HFFc6 (cell line): ENCODE results near the gene CD28. TPM values are rescaled to one million over a fixed set of nuclear protein-coding genes. Genes with fewer than 3 reads are reported as not detected.

Experiments used
- DNase-seq: peaks from one replicate; pipeline ENCODE4 v3.0.0-alpha.2; 2018
- H3K27ac Mint-ChIP-seq: 2 replicates; pipeline ENCODE4 v1.8.0; 2020; ENCODE audit warnings: mild to moderate bottlenecking, mixed read lengths
- H3K27me3 Mint-ChIP-seq: 2 replicates; pipeline ENCODE4 v1.8.0; 2021; ENCODE audit warnings: mild to moderate bottlenecking, moderate library complexity, mixed read lengths; ENCODE audit not compliant: insufficient read depth
- H3K36me3 Mint-ChIP-seq: 2 replicates; pipeline ENCODE4 v1.8.0; 2021; ENCODE audit warnings: low read depth, mixed read lengths
- H3K4me1 Mint-ChIP-seq: 2 replicates; pipeline ENCODE4 v1.8.0; 2020; ENCODE audit warnings: low read depth, mixed read lengths
- H3K4me3 Mint-ChIP-seq: 2 replicates; pipeline ENCODE4 v1.8.0; 2020; ENCODE audit warnings: mild to moderate bottlenecking, moderate library complexity, mixed read lengths
- H3K9me3 Mint-ChIP-seq: 2 replicates; pipeline ENCODE4 v1.8.0; 2020; ENCODE audit warnings: mild to moderate bottlenecking, mixed read lengths
- CTCF ChIP-seq: fragments of 200-600 bp; sonication (generic); IDR thresholded peaks from 2 replicates; pipeline ENCODE4 v1.5.0; 2021; ENCODE audit warnings: antibody characterized with exemption, mild to moderate bottlenecking
- total RNA-seq, 6 experiments: library from RNA; stranded (reverse); fragmentation: NEBNext Ultra II Directional; extraction: Animal tissue kit (Norgen Biotek cat#: 25700); gene quantifications; 2 replicates in 1 of 6; 3 replicates in 5 of 6; pipeline ENCODE4 v1.2.3, GENCODE V29; 2021

Gene CD28
- total RNA-seq, 6 experiments from 2014 or later, result not detected

DNA sequence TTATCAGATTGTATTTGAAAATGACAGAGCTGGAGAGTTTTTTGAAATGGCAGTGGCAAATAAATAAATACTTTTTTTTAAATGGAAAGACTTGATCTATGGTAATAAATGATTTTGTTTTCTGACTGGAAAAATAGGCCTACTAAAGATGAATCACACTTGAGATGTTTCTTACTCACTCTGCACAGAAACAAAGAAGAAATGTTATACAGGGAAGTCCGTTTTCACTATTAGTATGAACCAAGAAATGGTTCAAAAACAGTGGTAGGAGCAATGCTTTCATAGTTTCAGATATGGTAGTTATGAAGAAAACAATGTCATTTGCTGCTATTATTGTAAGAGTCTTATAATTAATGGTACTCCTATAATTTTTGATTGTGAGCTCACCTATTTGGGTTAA lies 30.9 kb downstream of the CD28 start:
- Mint-ChIP-seq H3K27ac (no peak overlapping the region; the same call in 1 of the 2 replicates), H3K9me3 (no peaks in the 10 kb centered on the region), H3K27me3 (peaks cover 2% of the 10 kb centered on the region; the same call in 1 of the 2 replicates), H3K36me3 (no peaks in the 10 kb centered on the region), H3K4me1 (peaks cover 21% of the 10 kb centered on the region), H3K4me3 (no peak overlapping the region)
- no peak for DNase-seq
- no peak for TF ChIP-seq CTCF

GRCh38 chr2:203739351-203739750 lies 32.9 kb downstream of the CD28 start:
- Mint-ChIP-seq H3K36me3 (no peaks in the 10 kb centered on the region), H3K4me1 (peaks cover 35% of the 10 kb centered on the region), H3K27ac (no peak overlapping the region), H3K4me3 (no peak overlapping the region), H3K9me3 (no peaks in the 10 kb centered on the region), H3K27me3 (peaks cover 2% of the 10 kb centered on the region; the same call in 1 of the 2 replicates)
- TF ChIP-seq CTCF, result no peak
- no peak for DNase-seq

- peak; percentile 62 for DNase-seq
These were observed 34.4 kb downstream of the CD28 start for GRCh38 chr2:203740871-203741281.

GRCh38 chr2:203741566-203741965 lies 35.1 kb downstream of the CD28 start:
- Mint-ChIP-seq H3K27ac (no peak overlapping the region), H3K9me3 (no peaks in the 10 kb centered on the region), H3K27me3 (peaks cover 2% of the 10 kb centered on the region; the same call in 1 of the 2 replicates), H3K4me3 (no peak overlapping the region), H3K36me3 (no peaks in the 10 kb centered on the region), H3K4me1 (peaks cover 41% of the 10 kb centered on the region)
- DNase-seq, result no peak
- TF ChIP-seq CTCF, result no peak

More at GRCh38 chr2:203740871-203741281, 34.4 kb downstream of the CD28 start:
- H3K9me3 Mint-ChIP-seq, result no peaks in the 10 kb centered on the region
- H3K27ac Mint-ChIP-seq, result peak overlapping the region; percentile 22; the same call in 1 of the 2 replicates
- peak overlapping the region; percentile 5; the same call in 1 of the 2 replicates for H3K4me3 Mint-ChIP-seq
- H3K27me3 Mint-ChIP-seq, result peaks cover 2% of the 10 kb centered on the region; the same call in 1 of the 2 replicates
- TF ChIP-seq CTCF, result no peak
- H3K4me1 Mint-ChIP-seq, result peaks cover 41% of the 10 kb centered on the region
- no peaks in the 10 kb centered on the region for H3K36me3 Mint-ChIP-seq

- peak; percentile 28 for DNase-seq
- Mint-ChIP-seq H3K4me3 (peak overlapping the region; percentile 20; the same call in 1 of the 2 replicates), H3K9me3 (no peaks in the 10 kb centered on the region), H3K27ac (peak overlapping the region; percentile 72), H3K36me3 (no peaks in the 10 kb centered on the region), H3K4me1 (peaks cover 33% of the 10 kb centered on the region), H3K27me3 (no peaks in the 10 kb centered on the region)
- TF ChIP-seq CTCF, result no peak
These were observed 37.1 kb downstream of the CD28 start for GRCh38 chr2:203743441-203743981.
